Panc1 (cell line): ENCODE measurements around the gene NDUFB8. TPM values are rescaled to one million over a fixed set of nuclear protein-coding genes. Genes with fewer than 3 reads are reported as not detected.

Experiments used
- ATAC-seq: fragments of 200-7000 bp; cut with Tn5 transposase; 2 replicates; pipeline ENCODE4 v1.9.1; 2020; ENCODE audit warnings: mild to moderate bottlenecking, moderate library complexity
- BruUV-seq: library from RNA; stranded (reverse); fragments of 400-500 nt; replicated peaks from 2 replicates; lab custom pipeline; 2021; lab: Mats Ljungman, UMichigan
- CTCF ChIA-PET: fragments of 300-600 bp; sonication (Branson Sonifier 250); formaldehyde crosslinking; loops from one replicate; lab custom pipeline; 2022; ENCODE audit warnings: antibody characterized with exemption; lab: Charles Lee
- POLR2A ChIA-PET: fragments of 300-600 bp; sonication (Branson Sonifier 250); formaldehyde crosslinking; loops from one replicate; lab custom pipeline; 2022; ENCODE audit warnings: antibody characterized with exemption; lab: Charles Lee
- DNase-seq: peaks from one replicate; pipeline ENCODE4 v3.0.0-alpha.2; 2010; ENCODE audit warnings: low read depth, low spot score
- H3K27ac ChIP-seq: 2 replicates; pipeline ENCODE4 v1.5.1; 2011; ENCODE audit warnings: mild to moderate bottlenecking, low read length, inconsistent platforms
- H3K27me3 ChIP-seq: fragments of 200-500 bp; sonication (Bioruptor generic); 2 replicates; pipeline ENCODE4 v1.6.0; 2014; ENCODE audit warnings: low read length, inconsistent platforms; ENCODE audit not compliant: control insufficient read depth, insufficient read depth
- H3K36me3 ChIP-seq: fragments of 200-500 bp; sonication (Bioruptor generic); 2 replicates; pipeline ENCODE4 v1.5.1; 2014; ENCODE audit warnings: inconsistent platforms, mild to moderate bottlenecking, low read length, moderate library complexity; ENCODE audit not compliant: control insufficient read depth, insufficient read depth
- H3K4me1 ChIP-seq: 2 replicates; pipeline ENCODE4 v1.5.1; 2011; ENCODE audit warnings: inconsistent platforms, mild to moderate bottlenecking, low read length, moderate library complexity; ENCODE audit not compliant: control insufficient read depth, insufficient read depth
- H3K4me3 ChIP-seq, 2 experiments: 2 replicates each; pipeline ENCODE4 v1.5.1; 2011 to 2012; ENCODE audit warnings: low read depth in 2 of 2, low read length in 2 of 2, mild to moderate bottlenecking in 2 of 2, inconsistent platforms in 1 of 2, moderate library complexity in 1 of 2
- H3K9me3 ChIP-seq: fragments of 200-500 bp; sonication (Bioruptor generic); 2 replicates; pipeline ENCODE4 v1.5.1; 2014; ENCODE audit warnings: low read depth, mild to moderate bottlenecking, inconsistent platforms, low read length, moderate library complexity; ENCODE audit not compliant: control insufficient read depth, insufficient read depth
- POLR2AphosphoS5 ChIP-seq: IDR thresholded peaks from 2 replicates; pipeline ENCODE4 v1.6.1; 2012; ENCODE audit warnings: mild to moderate bottlenecking, low read depth, low read length, moderate library complexity
- SIN3A ChIP-seq: IDR thresholded peaks from 2 replicates; pipeline ENCODE4 v1.6.1; 2012; ENCODE audit warnings: low read depth, mild to moderate bottlenecking, low read length, moderate library complexity, borderline replicate concordance; ENCODE audit not compliant: insufficient read depth
- TCF7L2 ChIP-seq: IDR thresholded peaks from 2 replicates; pipeline ENCODE4 v1.6.1; 2011; ENCODE audit warnings: mild to moderate bottlenecking, low read depth, low read length, inconsistent platforms
- in situ Hi-C: cut with HindIII; loops from 2 replicates; pipeline ENCODE4 v1.10.0; 2016; ENCODE audit warnings: low sequenced_read_pairs, low pct_unique_long_range_greater_than_20kb
- intact Hi-C: fragments of 100-400 bp; cut with micrococcal nuclease; formaldehyde crosslinking; loops from one replicate; pipeline ENCODE4 v1.10.0; 2022; ENCODE audit not compliant: unreplicated experiment
- total RNA-seq: library from RNA; stranded (reverse); gene quantifications from one replicate; pipeline ENCODE4 v1.2.1, GENCODE V29; 2021; ENCODE audit not compliant: unreplicated experiment
- TF ChIP-seq, protein P1 (sequence below): fragments of 450-650 bp; IDR thresholded peaks from 2 replicates; pipeline ENCODE4 v1.5.1; 2017; ENCODE audit warnings: mild to moderate bottlenecking
- TF ChIP-seq, protein P2 (sequence below), 2 experiments: IDR thresholded peaks; 2 replicates each; pipeline ENCODE4 v1.6.1; 2011 to 2012; ENCODE audit warnings: low read depth in 2 of 2, control low read depth in 1 of 2, low read length in 1 of 2, mild to moderate bottlenecking in 1 of 2, moderate library complexity in 1 of 2; ENCODE audit not compliant: insufficient read depth in 1 of 2

The NDUFB8 gene
- total RNA-seq, 1 experiment from 2014 or later = 242 TPM

DNA sequence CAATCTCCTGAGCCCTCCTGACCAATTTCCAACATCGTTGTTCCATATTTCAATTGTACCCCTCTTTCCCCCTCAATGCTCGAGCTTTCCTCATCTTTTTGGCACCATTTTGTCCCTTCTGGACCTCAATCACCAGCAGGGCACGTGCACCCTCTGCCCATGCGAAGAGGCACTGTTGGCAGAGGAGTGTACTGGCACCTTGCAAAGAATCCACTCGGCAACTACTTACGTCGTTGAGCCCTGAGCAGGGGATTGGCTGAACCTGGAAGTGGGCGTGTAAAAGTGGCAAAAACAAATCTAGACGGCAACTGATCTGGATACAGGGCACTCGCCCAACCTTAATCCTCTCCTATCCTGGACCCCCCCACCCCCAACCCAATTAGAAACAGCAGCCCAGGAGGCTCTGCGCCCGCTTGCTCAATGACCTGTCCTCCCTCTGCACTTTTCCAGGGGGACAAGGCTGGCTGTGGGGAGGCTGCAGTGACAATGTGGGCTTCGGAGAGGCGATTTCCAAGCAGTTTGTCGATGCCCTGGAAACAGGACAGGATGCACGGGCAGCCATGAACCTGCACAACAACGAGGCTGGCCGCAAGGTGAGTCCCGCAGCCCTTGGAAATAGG, 48.1 kb downstream of the NDUFB8 start:
- no TSS peak for BruUV-seq
- Histone ChIP-seq H3K4me3 (peak overlapping the region; percentile 44 to 63), H3K27me3 (peaks cover 29% of the 10 kb centered on the region), H3K4me1 (no peaks in the 10 kb centered on the region; the same call in 1 of the 2 replicates), H3K27ac (no peak overlapping the region), H3K36me3 (no peaks in the 10 kb centered on the region), H3K9me3 (no peaks in the 10 kb centered on the region)
- peak; percentile 96 for DNase-seq
- POLR2A ChIA-PET = no interaction called here
- peak; percentile 98 for ATAC-seq
- CTCF ChIA-PET = interaction anchor here (1.0 to 2.5 kb wide), 5 partner anchors 13 to 239 kb away, joined by 5 to 14 read pairs (median 8); no protein-coding TSS in a partner anchor
- intact Hi-C loops (no loop called here), in situ Hi-C loops (no loop called here)
- no peak for TF ChIP-seq POLR2AphosphoS5
- TF ChIP-seq, protein P1, sequence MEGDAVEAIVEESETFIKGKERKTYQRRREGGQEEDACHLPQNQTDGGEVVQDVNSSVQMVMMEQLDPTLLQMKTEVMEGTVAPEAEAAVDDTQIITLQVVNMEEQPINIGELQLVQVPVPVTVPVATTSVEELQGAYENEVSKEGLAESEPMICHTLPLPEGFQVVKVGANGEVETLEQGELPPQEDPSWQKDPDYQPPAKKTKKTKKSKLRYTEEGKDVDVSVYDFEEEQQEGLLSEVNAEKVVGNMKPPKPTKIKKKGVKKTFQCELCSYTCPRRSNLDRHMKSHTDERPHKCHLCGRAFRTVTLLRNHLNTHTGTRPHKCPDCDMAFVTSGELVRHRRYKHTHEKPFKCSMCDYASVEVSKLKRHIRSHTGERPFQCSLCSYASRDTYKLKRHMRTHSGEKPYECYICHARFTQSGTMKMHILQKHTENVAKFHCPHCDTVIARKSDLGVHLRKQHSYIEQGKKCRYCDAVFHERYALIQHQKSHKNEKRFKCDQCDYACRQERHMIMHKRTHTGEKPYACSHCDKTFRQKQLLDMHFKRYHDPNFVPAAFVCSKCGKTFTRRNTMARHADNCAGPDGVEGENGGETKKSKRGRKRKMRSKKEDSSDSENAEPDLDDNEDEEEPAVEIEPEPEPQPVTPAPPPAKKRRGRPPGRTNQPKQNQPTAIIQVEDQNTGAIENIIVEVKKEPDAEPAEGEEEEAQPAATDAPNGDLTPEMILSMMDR = no peak
- no peak for TF ChIP-seq TCF7L2

DNA sequence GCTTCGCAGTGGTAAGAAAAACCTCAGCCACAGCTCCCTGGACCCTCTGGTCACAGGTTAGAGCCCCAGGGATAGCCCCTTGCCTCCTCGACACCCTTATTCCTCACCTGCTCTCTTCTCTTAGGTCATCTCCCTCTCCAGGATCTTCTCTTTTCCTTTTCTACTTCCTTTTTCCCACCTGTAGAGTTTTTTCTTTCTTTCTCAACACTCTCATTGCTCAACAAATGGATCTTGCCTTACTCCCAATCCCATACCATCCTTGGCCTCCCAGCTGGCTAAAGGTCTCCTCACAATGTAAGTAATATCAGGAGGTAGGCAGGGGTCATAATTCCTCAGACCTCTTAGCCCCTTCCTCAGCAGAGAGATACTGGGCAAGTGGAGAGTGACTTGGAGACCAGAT, 49.7 kb downstream of the NDUFB8 start:
- in situ Hi-C loops (no loop called here), intact Hi-C loops (no loop called here)
- Histone ChIP-seq H3K27ac (no peak overlapping the region), H3K4me3 (no peak overlapping the region), H3K4me1 (no peaks in the 10 kb centered on the region; the same call in 1 of the 2 replicates), H3K9me3 (no peaks in the 10 kb centered on the region), H3K36me3 (no peaks in the 10 kb centered on the region), H3K27me3 (peaks cover 29% of the 10 kb centered on the region)
- TF ChIP-seq TCF7L2 (no peak), POLR2AphosphoS5 (no peak), SIN3A (no peak)
- TF ChIP-seq, protein P2, sequence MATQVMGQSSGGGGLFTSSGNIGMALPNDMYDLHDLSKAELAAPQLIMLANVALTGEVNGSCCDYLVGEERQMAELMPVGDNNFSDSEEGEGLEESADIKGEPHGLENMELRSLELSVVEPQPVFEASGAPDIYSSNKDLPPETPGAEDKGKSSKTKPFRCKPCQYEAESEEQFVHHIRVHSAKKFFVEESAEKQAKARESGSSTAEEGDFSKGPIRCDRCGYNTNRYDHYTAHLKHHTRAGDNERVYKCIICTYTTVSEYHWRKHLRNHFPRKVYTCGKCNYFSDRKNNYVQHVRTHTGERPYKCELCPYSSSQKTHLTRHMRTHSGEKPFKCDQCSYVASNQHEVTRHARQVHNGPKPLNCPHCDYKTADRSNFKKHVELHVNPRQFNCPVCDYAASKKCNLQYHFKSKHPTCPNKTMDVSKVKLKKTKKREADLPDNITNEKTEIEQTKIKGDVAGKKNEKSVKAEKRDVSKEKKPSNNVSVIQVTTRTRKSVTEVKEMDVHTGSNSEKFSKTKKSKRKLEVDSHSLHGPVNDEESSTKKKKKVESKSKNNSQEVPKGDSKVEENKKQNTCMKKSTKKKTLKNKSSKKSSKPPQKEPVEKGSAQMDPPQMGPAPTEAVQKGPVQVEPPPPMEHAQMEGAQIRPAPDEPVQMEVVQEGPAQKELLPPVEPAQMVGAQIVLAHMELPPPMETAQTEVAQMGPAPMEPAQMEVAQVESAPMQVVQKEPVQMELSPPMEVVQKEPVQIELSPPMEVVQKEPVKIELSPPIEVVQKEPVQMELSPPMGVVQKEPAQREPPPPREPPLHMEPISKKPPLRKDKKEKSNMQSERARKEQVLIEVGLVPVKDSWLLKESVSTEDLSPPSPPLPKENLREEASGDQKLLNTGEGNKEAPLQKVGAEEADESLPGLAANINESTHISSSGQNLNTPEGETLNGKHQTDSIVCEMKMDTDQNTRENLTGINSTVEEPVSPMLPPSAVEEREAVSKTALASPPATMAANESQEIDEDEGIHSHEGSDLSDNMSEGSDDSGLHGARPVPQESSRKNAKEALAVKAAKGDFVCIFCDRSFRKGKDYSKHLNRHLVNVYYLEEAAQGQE (IDR thresholded peaks at IDR 0.05; ENCODE audit: insufficient read depth in 1 of 2, low read depth in 2 of 2, low read length in 1 of 2) = no peak
- TF ChIP-seq, protein P1 = no peak
- DNase-seq (no peak), ATAC-seq (no peak)
- CTCF ChIA-PET = no interaction called here
- no TSS peak for BruUV-seq
- POLR2A ChIA-PET = interaction anchor here (0.6 kb wide), 1 partner anchor 464 kb away, joined by 4 read pairs; no protein-coding TSS in a partner anchor
